H54 (cell line): ENCODE measurements around the gene RAD51B.

Experiments used
- DNase-seq: peaks from one replicate; pipeline ENCODE4 v3.0.0; 2011; ENCODE audit warnings: low spot score, mixed read lengths; ENCODE audit not compliant: insufficient read length
- FAIRE-seq: peaks from 3 replicates; lab custom pipeline; 2011; peaks lifted over from hg19 to GRCh38; lab: Jason Lieb, UNC
- POLR2A ChIP-seq: IDR thresholded peaks from 2 replicates; pipeline ENCODE4 v1.6.1; 2011; ENCODE audit warnings: low read depth, mild to moderate bottlenecking, low read length

The RAD51B gene

DNA sequence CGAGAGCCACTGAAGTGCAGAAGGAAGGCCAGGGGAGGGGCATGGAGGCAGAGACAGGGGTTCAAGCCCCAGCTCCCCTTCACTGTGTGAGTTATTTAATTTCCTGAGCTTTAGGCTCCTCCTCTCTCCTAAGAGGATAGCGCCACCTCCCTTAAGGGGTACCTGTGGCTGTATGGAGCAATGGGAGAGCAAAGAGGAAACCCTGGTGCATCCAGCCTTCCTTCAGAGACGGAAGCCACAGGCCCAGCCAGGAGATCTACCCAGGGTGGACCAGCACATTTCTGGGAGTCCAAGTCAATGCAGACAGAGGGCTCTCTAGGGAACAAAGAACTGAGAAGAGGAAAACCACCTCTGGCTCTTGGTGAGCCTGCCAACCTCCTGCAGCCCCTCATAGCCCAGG is 883.0 kb downstream of the RAD51B start:
- DNase-seq (no peak), FAIRE-seq (no peak)
- no peak for TF ChIP-seq POLR2A

DNA sequence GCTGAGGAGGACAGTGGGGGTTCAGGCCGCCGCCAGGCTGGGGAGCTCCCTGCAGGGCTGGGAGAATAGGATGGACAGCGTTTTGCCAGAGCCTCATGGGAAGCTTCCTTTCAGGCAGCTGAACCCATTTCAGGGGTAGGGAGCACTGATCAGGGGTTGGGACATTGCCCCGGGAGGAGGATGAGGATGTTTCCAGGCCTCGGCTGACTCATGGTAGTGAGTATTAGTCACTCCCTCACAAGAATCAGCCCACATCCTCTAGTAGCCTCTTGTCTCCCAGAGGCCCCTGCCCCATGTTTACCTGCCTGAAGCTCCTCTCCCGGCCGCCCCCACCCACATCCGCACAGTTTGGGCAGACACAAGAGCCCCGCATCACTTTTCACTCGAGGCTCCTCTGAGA is 883.5 kb downstream of the RAD51B start:
- TF ChIP-seq POLR2A = no peak
- FAIRE-seq = peak; percentile 50
- DNase-seq = peak; percentile 73

DNA sequence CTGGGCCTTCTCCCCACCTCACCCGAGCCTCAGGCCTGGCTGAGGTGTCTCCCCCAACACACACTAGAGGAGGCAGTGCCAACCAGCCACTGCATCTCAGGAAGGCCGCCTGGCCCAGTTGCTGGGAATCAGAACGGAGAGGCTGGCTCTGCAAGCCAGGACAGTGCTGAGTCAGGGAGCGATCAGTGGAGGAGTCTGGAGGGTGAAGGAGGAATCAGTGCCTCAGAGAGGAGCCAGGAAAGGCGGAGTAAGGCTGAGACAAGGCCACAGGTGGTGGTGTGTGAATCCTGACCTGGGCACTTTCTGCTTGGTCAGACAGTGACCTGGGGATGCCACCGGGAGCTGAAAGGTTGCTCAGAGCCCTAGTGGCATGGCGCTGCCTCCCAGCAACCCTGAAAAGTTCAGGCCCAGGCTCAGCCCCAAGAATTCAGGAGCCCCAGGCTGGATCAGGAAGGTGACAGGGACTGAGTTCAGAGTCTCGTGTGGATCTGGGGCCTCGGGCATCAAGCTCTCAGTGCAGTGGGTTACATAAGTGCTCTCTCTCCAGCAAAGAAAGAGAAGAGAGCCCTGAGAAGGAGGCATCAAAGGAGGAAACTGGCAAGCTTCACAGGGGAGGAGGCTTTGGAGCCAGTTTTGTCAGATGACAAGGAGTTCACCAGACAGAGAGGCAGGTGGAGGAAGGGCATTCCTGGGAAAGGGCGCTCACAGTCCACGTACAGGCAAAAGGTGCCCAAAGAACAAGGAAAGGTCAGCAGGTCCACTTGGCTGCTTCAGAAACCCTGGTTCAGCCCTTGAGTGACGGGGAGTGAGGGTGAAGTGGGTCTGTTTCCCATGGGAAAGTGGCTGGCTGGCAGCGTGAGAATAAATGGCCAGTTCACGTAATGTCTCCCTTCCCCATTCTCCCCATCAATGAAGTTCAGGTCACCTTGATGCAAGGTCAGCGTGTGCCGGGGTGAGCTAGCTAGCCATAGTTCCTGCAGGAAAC is 885.4 kb downstream of the RAD51B start:
- FAIRE-seq = no peak
- TF ChIP-seq POLR2A = no peak
- peak; percentile 35 for DNase-seq

DNA sequence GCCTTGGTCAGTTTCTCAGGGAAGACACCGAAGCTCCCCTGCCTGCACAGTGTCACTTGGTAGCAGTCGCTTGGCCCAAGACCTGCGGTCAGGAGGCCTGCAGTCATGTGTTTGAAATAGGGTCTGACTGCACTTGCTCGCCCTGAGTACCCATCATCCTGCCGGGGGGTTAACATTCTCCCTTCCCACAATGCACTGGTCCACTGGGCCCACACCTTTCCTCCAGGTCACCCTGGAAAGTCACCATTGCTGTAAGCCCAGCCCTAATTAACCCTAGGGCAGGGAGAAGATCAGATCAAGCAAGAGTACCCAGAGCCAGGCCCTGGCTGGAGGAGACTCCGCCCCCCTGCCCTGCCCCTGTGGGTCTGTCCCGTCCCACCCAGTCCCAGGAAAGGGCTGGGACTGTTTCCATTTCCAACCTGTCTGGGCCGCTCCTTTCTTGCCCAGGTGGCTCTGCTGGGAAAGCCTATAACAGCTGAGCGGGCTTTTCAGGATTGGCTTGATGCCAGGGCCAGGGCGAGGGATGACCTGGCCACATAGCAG is 886.2 kb downstream of the RAD51B start:
- no peak for TF ChIP-seq POLR2A
- FAIRE-seq = no peak
- no peak for DNase-seq

DNA sequence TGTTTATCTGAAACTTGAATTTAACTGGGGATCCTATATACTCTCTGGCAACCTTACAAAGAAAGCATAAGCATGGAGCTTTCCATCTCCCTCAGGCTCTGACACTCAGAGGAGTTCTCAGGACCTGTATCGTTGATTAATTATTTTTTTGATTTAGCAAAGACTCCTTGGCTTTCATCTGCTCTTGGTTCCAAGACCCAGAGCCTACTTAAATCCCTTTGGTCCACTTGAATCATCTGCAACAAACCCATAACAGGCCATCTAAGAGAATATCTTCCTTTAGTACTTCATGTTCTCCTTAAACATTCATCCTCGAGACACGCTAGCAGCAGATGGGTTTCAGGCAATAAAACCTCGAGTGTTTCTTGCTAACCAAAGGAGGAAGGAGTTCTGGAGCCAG is 887.9 kb downstream of the RAD51B start:
- no peak for FAIRE-seq
- DNase-seq = no peak
- no peak for TF ChIP-seq POLR2A

DNA sequence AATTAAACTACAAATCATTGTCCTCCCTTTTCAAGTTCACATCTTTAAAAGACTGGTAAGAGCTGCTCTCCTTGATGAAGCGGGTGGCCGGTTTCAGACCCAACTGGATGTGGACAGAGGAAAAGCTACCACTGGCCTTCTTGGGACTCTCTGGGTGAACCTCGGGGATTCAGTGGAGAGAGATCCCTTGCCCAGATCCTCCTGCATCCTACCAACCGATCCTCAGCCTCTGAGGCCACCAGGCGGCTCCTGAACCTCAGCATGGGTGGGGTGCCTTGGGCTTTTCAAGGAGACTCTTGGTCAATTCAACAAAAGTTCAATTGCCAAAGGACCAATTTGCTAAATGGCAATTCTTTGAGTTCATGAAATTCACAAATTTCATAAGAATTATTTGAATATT is 888.8 kb downstream of the RAD51B start:
- DNase-seq (no peak), FAIRE-seq (no peak)
- no peak for TF ChIP-seq POLR2A

DNA sequence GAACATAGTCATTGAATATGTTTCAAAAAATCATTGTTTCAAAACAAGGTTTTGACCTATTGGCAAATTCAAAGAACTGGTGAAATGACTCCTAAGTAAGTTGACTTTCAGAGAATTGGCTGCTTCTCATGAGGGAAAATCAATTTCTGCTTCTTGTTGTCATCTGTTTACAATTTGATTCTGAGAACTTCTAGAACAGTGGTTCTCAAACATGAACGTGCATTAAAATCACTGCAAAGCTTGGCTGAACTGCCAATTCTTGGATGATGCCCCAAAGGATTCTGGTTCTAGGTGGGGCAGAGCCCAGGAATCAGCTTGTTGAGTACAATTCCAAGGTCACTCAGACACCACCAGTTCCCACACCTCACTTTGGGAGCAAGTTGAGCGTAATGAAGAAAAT is 889.4 kb downstream of the RAD51B start:
- TF ChIP-seq POLR2A = no peak
- FAIRE-seq = no peak
- no peak for DNase-seq

DNA sequence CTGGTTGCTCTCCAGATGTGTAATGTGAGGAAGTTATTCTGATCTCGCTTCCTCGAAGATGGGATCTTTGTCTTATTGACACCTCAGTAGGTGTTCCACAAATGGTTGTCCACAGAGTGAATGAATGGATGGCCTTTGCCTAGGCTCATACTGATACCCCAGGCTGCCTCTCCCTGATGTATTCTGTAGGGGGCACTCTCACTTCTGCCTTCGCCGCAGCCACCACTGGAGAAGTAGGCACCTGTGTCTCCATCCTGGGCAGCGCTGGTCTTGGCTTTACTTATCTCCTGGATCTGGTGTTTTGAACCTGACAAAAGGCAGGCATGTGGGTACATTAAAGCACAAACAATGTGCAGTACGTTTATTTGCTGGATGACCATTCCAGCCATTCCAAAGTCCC is 891.2 kb downstream of the RAD51B start:
- DNase-seq (no peak), FAIRE-seq (no peak)
- TF ChIP-seq POLR2A = no peak

DNA sequence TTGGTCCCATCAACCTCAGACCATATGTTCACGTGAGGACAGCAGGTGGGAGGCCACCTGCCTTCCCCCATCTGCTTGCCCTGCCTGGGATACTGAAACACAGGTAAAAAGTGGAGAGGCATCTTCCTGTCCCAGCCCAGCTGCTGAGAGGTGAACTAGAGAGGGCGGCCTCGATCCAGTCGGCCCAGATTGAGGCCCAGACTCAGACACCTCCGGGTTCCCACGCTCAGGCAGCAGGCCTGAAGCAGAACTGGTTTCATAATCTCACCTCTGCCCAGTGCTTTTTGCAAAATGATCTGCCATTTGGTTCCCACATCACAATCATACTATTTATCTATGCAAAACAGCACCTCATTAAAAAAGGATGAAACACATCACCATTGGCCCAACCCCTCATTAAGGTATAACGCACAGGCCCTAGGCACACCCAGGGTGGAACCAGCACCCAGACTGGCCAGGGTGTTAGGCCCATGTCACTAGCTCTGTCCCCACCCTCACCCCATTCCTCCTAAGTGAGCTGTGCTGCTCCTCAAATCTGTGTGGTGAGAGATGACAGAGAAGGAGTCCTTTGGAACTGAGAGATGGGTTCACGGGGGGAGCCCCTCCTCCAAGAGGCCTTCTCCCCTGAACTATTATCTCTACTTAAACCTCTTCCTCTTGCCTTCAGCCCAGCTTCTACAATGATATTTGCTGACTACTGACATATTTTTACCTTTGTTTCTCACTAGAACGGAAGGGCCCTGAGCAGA is 892.2 kb downstream of the RAD51B start:
- no peak for FAIRE-seq
- no peak for TF ChIP-seq POLR2A
- no peak for DNase-seq

DNA sequence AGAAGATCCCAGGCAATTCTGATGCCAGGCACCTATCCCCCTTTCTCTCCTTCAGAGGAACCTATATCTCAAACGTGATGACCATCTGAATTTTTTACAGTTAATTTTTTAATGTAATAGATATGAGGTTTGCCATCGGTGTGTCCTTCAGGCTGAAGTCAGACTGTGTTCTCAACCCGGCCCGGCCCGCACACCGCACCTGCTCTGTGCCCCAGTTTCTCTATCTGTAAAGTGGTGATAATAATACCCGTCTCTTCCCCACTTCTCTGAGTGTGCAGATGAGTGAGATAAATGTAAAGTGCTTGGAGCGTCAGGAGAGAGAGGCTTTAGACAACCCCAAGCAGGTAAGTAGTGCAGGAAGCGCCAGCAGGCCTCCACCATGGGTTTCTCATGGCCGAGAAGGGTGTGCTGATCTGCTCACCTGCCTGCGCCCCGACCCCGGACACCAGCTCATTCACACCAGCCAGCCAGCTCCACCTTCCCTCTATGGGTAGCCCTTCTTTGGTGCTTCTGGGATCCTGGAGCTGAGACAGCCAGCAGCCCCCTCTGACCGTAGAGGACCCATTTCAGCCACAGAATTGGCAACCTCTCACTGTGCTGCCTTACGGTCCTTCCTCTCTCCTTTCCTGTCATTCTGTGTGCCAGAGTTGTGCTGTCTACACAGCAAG is 893.3 kb downstream of the RAD51B start:
- TF ChIP-seq POLR2A = no peak
- FAIRE-seq (no peak), DNase-seq (no peak)

DNA sequence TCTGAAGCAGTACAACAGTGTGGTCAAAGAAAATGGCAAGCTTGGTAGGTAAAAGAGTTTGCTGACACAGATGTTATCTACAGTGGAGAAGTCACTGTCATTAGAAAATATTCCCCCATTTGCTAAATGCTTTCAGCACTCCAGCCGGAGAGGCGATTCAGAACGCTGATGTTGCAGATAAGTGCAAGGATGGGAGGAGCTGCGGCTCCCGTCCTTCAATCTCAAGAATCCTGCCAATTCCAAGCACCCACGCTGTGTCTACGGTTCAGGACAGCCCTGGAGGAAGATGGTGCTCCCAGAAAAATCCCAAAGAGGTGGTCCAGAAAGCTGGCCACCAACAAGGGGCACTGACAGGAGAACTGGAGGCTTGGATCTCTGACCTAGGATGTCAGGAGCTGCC is 894.2 kb downstream of the RAD51B start:
- no peak for TF ChIP-seq POLR2A
- DNase-seq (no peak), FAIRE-seq (no peak)

DNA sequence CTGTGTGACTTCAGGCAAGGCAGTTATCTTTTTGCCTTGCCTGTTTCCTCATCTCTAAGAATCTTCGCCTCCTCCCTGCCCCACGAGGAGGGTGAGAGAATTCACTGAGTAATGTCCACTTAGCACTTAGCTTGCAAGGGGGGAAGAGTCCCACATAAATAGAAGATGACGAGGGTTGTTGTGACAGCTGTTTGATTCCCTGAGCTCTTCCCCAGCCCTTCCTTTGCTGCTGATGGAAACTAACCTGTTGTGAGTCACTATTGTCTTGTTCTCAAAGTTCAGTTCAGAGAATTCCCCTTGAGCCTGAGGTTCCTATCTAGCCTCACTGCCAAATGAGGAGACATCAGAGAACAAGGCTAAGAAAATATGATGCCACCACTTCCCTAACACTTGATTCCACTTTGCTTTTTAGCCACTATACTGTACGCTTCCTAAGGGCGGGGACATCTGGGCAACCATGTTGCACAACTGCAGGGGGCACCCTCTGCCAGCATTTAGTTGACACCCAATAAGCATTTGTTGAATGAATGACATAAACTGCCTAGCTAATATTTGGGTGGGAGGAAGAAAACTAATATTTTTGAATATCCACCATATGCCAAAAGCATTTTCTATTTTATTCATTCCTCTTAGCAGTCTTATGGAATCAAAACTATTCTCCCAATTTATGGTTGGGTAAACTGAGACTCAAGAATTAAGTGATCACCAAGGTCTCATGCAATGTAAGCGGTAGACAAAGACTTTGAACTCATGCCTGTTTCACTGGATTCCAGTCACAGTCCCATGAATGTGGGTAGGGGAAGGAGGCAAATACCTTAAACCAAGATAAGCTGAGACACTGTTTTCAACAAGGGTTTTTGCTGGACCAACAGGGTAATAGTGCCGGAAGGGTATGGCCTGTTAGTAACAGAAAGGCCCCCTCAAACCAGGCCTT is 895.7 kb downstream of the RAD51B start:
- no peak for FAIRE-seq
- no peak for DNase-seq
- no peak for TF ChIP-seq POLR2A

DNA sequence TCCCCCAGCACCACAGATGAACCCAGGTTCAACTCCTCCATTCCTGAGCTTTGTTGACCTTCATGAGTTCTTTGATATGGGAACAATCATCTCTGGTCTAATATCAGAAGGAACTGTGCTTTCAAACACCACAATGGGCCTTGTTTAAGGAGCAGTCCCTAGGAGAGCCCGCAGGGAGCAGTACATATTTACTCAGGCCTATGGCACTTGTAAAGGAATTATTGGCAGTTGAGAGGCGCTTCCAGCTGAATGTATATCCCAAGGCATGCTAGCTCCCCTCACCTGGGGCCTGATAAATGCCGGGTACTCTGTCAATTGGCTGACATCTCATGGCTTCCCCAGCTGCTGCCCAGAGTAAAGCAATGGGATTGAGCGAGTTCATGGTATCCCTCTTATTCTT is 897.1 kb downstream of the RAD51B start:
- FAIRE-seq (no peak), DNase-seq (no peak)
- TF ChIP-seq POLR2A = no peak
